HG03565 (cell line): Measurements from ENCODE around the gene LRRC75A.

Source experiments
- ATAC-seq: cut with Tn5 transposase; IDR thresholded peaks from one replicate; pipeline ENCODE4 v1.9.1; 2021; ENCODE audit warnings: mild to moderate bottlenecking, moderate library complexity; ENCODE audit not compliant: unreplicated experiment

LRRC75A gene

DNA sequence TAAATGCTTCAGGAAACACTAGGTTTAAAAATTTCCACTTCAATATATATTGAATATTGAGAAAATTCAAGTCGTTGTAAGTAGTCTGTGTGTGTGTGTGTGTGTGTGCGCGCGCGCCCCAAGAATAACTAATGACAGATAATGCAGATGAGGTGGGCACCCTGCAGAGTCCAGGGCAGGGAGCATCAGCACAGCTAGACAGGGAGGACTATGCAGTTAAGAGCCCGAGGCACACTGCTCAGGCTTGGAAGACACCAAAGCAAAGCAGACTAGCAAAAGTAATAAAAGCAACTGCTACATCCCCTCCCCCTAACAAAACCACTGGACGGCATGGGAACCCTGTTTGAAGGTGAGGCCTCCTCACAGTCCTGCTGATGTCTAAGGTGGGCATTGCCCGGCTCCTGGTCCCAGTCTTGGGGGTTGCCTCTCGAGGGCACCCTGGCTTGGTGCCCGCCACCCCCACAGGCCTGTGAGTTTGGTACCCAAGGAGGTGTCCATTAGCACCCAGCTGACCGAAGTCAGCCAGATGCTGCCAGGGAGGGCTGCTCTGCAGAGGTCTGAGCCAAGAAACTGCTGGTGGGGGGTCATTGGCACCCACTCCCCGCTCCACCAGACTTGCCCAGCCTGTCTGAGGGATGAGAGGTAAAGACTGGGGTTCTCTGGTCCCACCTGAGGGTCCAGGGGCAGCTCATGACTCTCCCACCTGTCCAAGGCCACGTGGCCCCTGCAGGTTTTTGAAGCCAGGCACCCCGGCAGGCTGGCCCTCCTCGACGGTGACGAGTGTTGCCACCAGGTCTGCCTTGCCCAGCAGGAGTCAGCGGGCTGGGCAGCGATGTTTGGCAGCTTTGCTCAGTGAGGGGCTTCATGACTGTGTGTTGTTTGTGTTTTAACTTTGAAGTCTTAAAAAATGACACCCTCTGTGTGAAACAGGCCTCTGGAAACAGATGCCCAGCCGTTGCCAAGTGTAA is 18.7 kb downstream of the LRRC75A start:
- no peak for ATAC-seq

DNA sequence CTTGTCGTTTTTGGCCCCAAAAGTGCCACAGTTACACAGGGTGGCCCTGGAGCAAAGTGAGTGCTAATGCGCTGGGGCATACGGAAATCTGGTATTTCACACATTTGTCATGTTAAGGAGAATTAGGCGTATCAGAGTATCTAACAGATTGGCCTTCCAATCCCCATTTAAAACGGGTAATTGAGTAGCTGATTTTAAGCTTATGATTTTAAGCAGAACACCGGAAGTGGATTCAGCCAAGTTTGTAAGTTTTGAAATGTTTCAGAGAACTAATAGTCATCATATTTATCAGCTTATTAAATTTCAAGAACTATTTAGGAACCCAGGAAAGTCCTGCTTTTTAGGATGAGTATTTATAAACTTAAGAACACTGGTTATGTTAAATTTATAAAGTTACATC is 19.5 kb downstream of the LRRC75A start:
- ATAC-seq, result no peak

DNA sequence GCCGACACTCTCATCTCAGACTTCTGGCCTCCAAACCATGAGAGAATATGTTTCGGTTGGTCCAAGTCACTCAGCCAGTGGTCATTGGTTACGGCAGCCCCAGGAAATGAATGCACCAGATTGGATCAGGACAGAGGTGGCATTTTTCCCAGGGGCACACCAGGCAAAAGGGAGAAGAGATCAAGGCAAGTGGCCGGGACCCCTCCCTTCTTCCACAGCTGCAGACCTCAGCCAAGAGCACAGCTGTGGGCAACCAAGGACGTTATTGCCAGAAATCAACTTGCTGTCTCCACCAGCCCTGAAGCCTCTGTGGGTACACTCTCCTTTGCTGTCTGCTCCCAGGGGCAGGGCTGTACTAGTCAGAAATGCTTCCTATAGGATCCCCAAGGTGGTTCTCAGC is 20.7 kb downstream of the LRRC75A start:
- no peak for ATAC-seq

DNA sequence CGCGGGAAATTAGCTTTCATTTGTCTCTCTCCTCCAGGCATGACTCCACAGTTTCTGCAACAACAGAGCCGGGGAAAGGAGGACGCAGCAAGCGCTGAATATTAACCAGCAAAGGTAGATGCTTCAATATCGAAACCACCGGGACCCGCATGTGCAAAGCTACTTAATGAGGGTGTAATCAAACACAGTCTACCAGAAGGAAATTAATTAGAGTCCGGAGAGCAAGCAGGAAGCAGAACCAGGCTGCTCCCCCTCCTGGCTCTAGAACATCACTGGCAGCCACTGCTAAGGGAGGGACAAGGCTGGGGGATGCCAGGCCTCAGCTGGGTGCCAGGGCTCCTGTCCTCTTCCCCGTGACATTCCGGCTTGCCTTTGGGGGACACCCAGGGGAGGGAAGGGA is 21.7 kb downstream of the LRRC75A start:
- ATAC-seq, result no peak

DNA sequence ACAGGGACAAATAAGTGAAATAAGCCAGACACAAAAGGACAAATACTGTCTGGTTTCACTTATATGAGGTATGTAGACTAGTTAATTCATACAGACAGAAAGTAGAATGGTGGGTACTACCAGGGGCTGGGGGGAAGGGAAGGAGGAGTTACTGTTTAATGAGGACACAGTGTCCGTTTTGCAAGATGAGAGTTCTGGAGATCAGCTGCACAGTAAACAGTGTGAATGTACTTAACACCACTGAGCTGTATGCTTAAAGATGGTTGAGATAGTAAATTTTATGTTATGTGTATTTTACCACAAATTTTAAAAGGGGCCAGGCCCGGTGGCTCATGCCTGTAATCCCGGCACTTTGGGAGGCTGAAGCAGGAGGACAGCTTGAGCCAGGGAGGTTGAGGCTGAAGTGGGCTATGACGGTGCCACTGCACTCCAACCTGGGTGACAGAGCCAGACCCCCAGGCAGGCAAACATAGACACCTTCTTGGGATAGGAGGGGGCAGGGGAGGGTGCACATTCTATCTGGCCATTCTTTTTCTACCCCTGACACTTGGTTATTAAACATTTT is 23.5 kb downstream of the LRRC75A start:
- no peak for ATAC-seq

DNA sequence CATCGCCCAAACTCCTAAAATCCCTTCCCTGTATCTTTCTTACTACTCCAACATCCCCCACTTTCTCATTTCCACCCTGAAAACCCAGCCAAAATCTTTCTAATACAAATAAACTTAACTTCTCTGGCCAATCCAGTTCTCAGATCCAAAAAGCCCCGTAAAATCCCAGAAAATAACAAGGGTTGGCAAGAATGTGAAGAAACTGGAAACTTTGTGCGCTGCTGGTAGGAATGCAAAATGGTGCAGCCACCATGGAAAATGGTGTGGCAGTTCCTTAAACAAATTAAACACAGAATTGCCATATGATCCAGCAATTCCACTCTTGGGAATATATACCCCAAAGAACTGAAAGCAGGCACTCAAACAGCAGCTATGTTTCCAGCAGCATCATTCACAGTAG is 24.1 kb downstream of the LRRC75A start:
- no peak for ATAC-seq

DNA sequence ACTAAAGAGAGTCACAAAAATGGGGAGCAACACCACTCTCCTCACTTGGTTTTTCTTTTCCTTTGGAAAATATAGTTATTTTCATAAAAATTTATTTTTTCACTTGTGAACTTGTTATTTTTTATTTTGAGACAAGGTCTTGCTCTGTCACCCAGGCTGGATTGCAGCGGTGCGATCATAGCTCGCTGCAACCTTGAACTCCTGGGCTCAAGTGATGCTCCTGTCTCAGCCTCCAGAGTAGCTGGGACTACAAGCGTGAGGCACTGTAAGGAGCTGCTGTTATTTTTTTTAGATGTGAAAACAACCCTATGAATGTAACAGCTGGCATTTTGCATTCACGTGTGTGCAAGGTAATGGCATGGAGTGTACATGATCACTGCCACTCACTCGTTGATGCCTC is 24.9 kb downstream of the LRRC75A start:
- ATAC-seq, result no peak

DNA sequence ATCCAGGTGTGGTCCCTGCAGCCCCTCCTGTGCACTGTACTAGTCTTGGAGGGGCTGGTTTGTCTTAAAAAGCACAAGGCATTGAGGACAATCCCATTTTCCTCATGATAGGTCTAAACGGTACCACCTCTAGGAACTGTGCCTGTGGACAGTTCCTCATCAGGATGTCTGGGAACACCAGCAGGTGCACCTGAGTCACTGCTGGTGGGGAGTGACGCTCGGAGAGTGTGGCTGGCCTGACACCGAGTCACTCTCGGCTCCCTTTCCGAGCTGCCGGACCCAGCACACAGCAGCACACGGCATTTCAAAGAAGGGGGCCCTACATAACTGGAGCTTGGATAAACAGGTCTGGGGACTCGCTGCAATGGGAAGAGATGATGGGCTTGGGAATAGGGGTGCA is 25.6 kb downstream of the LRRC75A start:
- ATAC-seq, result no peak

DNA sequence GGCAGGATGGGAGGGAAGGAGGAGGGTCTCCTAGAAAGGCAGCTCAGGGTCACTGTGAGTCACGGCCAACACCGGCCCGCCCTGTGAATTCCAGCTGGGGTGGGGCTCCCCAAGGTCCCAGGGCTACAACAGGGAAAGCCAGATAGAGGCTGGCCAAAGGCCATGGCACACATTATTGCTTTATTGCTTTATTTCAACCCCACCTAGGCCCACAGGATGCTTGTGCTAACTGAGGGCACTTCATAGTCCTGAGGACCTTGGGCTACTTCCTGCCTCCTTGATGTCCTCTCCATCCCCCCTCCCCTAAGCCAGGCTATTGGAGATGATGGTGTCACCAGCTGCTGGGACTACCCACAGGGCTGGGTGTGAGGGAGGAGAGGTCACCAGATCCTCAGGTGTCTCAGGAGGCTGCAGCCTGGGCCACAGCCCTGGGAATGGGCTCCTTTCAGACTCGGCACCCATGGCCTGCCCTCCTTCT is 26.1 kb downstream of the LRRC75A start:
- ATAC-seq, result no peak

DNA sequence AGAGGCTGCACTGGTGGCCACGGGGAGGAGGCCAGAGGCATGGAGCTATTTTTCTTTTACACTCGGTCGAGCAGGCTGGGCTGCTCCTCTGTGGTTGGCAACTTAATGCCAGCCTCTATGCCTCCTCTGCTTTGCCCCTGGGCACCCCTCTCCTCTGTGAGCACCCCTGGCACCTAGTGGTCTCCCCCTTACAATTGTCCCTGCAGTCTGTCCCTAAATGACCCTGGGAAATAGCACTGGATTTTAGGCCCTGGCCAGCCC is 27.0 kb downstream of the LRRC75A start:
- ATAC-seq, result no peak

DNA sequence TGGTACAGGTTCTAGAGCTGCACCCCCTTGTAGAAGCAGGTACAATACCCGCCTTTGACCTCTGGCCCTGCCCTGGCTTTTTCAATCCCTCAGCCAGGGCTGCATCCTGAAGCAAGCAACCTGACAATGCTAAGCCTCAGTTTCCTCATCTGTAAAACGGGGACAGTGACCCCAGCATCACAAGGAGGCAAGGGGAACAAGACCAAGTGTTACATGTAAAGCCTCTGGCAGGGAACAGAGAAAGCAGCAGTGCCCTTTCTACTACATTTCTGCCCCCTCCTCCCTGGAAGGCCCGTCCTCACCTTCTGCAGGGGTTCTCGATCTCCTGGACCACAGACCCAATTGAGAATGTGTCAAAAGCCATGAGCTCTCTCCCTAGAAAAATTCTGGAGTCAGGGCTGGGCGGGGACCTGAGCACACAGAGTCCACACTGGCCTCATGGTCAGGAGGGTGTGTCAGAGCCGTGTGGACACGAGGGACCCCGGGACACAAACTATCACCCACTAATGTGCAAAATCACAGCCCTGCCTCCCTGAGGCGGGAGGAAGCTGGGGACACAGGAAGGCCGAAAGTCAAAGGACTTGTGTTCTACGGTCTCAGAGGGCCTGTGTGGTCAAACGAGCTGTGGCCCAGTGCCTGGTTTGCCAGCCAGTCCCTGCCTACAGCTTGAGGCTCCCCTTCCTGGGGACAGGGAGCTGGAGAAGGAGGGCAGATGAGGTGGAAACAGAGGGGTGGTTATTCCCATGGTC is 27.5 kb downstream of the LRRC75A start:
- no peak for ATAC-seq

DNA sequence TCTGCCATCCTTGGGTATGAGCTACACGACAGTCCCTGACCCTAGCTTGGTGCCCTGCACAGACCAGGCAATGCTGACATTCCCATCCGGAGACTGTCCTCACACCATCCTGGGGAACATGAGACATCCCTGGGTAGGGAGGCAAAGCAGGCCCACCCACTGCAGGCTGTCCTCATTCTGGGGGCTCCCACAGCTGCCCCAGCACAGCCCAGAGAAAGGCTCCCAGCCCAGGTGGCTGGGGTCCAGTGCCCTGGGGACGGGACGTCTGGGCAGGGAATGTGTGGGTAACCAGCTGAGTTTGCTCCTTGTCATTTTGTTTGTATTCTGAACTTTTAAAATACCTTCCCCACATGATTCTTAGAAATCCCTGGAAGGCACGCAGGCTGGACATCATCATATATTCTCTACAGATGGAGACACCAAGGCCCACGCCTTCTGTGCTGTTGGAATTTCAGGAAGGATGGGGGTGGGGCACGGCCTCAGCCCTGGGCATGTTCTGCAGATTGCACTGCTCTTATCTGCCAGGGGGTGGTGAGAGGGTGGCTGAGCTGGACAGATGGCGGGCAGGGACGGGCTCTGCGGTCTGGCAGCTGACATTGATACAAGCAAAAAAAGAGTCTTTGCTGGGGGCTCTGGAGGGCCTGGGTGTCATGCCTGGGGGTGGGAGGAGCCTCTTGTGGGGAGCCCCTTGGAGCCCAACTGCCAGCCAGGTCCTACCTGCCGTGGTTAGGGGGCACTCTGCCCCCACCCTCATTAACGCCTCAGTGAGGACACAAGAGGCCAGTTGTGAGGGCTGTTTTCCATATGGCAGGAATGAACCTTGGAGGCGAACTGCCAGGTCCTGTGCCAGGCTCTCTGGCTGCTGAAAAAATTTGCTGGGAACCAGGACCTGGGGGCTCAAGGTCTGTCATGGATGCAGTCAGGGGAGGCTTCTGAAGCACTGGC is 28.4 kb downstream of the LRRC75A start:
- no peak for ATAC-seq

DNA sequence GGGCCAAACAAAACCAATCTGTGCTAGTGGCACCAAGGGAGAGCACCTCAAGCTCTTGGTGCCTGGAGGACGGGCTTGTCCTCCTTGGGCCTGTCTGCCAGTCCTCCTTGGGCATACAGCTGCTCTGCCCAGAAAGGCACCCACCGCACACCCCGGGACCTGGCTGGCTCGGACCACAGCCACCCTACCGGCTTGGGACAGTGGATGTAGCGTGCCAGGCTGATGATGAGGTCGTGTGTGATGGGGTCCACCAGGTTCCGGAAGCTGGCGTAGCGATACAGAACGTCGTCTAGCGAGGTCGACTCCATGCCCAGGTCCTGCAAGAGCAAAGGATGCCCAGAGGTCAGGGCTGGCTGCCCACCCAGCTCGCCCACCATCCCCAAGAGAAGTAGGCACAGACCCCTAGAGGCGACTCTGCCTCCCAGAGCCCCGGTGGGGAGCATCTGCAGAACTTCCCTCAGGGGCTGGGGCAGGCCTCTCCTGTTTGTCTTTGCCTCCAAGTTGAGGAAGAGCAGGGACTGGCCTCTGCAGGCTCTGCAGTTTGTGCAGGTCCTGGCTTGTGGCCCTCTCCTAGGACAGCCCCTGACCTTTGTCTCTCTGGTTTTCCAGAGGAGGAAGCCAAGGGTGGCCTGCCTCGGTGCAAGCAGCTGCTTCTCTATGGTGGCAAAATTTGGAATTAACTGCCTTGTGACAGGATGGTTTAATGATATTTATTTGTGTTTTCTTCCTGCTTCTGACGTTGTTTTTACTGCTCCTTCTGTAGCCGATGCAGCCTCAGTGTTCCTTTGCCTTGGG is 29.7 kb downstream of the LRRC75A start:
- ATAC-seq, result no peak

DNA sequence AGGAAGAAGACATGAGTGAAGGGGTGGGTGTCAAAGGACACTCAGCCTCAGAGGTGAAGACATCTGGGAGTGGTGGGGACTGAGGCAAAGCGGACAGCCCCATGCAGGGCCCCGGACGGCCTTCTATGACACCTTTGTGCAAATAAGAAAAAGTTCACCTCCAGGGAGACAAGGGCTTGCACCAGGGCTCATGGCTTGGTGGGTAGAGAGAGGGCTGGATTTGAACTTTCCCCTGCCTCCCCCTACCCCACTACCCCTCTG is 30.5 kb downstream of the LRRC75A start:
- ATAC-seq, result no peak

DNA sequence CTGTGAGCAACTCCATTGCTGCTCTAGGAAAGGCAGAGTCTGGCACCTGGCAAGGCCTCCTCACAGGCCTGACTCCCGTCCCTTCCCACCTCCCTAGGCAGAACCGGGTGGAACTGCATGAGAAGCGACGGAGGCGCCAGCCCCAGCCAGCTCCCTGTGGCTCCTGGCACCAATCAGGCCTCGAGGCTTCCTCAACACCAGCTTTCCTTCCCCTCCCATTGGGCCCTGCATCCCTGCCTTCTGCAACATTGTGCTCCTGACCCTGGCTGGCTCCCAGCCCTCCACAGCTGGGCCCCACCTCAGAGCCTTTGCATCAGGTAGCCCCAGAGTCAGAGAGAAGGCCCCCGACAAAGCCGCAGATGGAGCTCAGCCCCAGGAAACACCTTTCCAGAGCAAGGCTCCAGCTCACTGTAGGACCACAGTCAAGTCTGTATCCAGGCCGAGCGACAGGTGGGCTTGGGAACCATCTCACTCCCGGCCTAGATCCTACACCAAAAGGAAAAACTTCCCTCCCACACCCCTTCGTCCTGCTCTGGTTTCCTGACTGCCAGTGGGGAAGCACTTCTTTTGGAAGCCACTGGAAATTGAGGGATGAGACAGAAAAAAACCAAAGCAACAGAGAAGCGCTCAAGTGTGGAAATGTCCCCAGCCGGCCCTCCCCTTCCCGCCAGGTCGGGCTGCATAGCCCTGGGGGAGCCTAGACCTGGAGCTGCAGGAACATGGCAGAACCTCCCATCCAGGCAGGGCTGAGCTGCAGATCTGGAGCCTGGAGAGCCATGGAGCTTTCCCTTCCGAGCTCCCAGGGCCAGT is 31.0 kb downstream of the LRRC75A start:
- no peak for ATAC-seq

DNA sequence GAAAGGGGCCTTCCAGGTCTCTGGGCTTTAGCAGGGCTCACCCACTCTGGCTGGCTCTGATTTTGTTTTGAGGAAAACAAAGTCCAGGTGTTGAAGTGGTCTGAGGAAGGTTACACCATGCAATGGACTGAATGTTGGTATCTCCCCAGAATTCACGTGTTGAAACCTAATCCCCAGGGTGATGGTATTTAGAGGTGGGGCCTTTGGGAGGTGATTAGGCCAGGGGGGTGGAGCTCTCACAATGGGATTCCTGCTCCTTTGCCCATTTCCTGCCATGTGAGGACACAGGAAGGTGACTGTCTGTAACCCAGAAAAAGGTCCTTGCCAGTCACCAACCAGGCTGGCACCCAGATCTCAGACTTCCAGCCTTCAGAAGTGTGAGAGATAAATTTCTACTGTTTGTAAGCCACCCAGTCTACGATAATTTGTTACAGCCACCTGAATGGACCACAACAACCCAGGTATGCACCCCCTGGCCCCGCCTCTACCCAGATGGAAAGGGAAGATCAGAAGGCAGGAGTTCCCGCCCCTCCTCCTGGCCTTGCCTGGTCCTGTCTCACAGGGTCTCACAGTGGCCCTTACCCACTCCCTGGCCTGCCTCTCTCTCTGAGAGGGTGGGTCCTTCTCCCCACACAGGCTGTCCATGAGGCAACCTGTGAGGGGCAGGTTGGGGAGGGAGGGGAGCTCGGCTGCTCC is 32.0 kb downstream of the LRRC75A start:
- no peak for ATAC-seq

DNA sequence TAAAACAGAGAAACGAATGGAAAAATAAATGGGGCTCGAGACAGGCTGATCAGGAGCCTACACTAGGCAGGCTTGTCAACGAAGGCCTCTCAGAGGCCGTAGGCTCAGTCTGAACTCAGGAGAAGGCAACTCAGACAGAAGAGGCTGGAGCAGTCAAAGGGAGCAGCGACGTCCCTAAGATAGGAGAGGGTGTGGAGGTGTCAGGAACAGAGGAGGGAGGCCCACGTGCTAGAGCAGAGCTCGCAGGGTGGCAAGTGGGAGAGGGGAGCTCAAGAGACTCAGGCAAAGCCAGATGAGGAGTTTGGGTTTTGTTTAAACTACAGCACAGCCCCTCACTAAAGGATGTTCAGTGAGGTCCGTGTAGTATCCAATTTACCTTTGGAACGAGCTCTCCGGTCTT is 32.7 kb downstream of the LRRC75A start:
- ATAC-seq, result no peak

DNA sequence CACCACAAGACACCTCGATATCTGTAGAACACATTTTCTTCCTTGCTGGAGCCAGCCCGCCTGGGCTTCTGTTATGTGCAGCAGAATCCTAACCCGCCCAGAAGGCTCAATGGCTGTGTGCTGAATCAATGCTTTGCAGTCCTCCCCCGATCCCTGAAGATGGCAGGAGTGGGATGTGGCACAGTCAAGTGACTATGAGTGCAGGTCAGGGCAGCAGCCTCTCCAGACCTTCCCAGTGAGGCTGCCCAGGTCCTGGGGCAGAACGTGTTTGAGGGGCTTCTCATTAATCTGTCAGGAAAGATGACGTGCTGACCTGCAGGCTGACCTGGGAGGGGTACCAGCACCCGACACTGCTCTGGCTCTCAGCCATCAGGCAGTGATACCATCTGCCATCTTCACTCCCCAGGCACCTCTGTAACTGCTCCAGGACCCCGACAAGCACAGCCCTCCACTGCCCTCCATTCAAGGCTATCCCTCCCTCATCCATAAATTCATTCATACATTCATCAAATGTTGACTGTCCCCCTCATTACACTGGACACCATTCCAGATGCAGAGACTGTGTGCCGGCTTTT is 35.2 kb downstream of the LRRC75A start:
- no peak for ATAC-seq
